ENCODE measurements around the gene CHMP2B. TPM values are rescaled to one million over a fixed set of nuclear protein-coding genes. Genes with fewer than 3 reads are reported as not detected.
"Not testable (repeated sequence)": the region's sequence is repeated elsewhere in the genome, so short reads cannot be mapped to it uniquely, and the experiment has no call there.

Gene CHMP2B
- total RNA-seq, 1 donor from 2014 or later, result 37.2 TPM

DNA sequence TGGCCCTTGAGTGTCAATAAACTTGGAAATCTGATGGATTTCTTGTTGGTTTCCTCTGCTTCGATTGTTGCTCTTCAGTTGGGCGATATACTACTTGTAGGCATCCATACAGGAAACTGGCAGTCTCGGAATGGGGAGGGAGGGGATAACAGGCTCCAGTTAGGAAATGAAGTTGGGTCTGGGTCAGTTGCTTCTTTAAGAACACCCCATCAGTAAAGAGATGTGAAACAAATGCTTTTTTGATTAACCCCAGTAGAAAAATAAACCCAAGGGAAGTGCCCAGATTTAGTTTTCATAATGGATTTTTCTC is 681 bp downstream of the CHMP2B start:
- no peak for DNase-seq (ENCODE audit: low spot score)
- intact Hi-C loops (cut with DNase I), result no loop called here

DNA sequence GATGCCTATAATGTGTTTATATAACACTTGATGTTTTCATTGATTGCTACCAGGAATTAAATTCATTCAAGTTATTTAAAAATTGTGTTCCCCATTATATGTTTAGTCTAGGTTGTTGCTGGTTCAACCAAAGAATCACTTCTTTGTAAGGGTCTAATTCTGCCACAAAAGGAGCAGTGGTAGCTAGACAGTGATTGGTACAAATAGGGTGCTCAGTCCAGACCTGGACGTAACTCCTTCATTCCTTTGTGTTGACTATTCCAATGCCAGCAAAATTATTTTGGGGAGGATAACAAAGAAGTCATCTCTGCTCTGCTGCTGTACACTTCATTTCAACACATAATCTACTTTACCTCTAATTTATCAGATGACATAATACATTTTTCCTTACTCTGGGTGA is 1.2 kb downstream of the CHMP2B start:
- no peak for DNase-seq (ENCODE audit: low spot score)
- intact Hi-C loops (cut with DNase I), result no loop called here

- intact Hi-C loops (cut with DNase I), result no loop called here
- DNase-seq (ENCODE audit: low spot score), result no peak
Measured at GRCh38 chr3:87229113-87229512, 2.0 kb downstream of the CHMP2B start.

DNA sequence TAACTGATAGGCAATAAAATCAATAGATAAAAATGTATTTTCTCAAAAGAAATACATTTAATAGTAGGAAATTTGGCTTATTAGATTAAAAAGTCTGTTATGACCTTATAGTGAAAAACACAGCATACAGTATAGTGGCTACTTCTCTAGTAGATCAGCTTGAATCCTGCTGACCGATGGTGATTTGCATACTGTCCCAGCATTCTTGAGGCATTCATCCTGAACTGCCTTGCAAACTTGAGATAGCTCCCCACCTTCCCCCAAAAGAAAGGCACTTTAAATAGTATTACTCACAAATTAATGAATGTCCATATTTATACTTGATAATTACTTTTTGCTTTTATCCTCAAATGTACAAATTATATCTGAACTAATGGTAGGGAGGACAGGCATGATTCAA is 6.7 kb downstream of the CHMP2B start:
- DNase-seq (ENCODE audit: low spot score), result no peak
- intact Hi-C loops (cut with DNase I), result no loop called here

- no peak for DNase-seq (ENCODE audit: low spot score)
- intact Hi-C loops (cut with DNase I), result no loop called here
Measured at GRCh38 chr3:87236093-87236492, 9.0 kb downstream of the CHMP2B start.

GRCh38 chr3:87246662-87247429 is 19.7 kb downstream of the CHMP2B start:
- DNase-seq (ENCODE audit: low spot score), result no peak
- intact Hi-C loops (cut with DNase I), result no loop called here

- DNase-seq (ENCODE audit: low spot score), result no peak
- intact Hi-C loops (cut with DNase I), result no loop called here
Measured at GRCh38 chr3:87247430-87247773, 20.3 kb downstream of the CHMP2B start.

- intact Hi-C loops (cut with DNase I), result not testable (repeated sequence)
Measured at GRCh38 chr3:87248231-87248630, 21.1 kb downstream of the CHMP2B start.

GRCh38 chr3:87248831-87249230 is 21.7 kb downstream of the CHMP2B start:
- intact Hi-C loops (cut with DNase I), result no loop called here
- DNase-seq (ENCODE audit: low spot score), result no peak

More at GRCh38 chr3:87248231-87248630, 21.1 kb downstream of the CHMP2B start:
- DNase-seq (ENCODE audit: low spot score), result not testable (repeated sequence)

DNA sequence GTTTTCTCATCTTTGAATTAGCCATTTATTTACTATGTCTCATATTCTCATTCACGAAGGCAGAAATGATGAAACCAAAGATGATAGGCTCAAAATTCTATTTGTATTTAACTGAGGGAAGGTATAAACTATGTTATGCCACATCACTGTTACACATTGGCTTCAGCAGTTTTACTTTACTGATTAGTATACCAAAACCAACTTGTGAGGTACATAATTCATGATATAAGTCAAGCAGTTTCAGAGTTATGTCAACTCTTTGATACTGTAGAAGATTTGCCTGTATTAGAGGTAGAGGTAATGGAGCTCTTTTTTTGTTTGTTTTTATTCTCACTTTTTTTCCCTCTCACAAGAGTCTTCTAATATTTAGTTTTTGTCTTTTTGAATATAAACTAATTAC is 22.9 kb downstream of the CHMP2B start:
- no peak for DNase-seq (ENCODE audit: low spot score)
- intact Hi-C loops (cut with DNase I), result no loop called here

DNA sequence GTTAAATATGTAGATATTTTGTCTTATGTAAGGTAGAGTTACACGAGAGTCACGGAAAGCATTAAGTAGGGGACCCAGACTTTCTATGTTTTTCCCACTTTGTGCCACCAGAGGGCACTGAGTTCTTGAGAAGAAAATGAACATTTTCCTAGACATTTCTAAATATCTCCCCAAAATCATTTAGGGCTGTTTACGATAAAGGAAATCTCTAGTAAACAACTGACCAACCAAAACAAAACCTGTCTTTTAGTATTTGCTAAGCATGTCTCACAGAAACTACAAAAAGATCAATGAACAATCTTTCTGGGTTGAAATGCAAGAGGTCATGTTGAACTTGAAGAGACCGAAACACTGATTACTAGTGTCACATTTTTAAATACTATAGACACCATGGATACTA is 33.2 kb downstream of the CHMP2B start:
- intact Hi-C loops (cut with DNase I), result no loop called here
- no peak for DNase-seq (ENCODE audit: low spot score)

DNA sequence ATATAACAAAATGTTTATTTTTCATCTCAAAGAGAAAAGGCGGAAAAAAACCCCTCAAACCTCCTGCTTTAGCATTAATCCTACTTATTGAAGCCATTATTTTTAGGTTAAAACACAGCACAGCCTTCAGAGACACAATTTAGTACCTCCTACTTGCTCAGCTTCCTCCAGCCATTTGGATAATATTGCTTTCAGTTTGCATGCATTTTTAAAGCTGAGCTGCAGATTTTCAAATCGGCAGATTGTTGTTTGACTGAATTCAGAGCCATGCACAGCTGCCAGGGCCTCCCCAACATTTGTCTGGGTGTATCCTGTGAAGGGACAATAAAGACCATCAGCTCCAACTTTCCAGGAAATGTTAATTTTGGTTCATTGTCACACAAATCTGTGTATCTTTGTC is 34.8 kb downstream of the CHMP2B start:
- no peak for DNase-seq (ENCODE audit: low spot score)
- intact Hi-C loops (cut with DNase I), result no loop called here

- intact Hi-C loops (cut with DNase I), result no loop called here
- no peak for DNase-seq (ENCODE audit: low spot score)
Measured at GRCh38 chr3:87267953-87268645, 41.0 kb downstream of the CHMP2B start.

DNA sequence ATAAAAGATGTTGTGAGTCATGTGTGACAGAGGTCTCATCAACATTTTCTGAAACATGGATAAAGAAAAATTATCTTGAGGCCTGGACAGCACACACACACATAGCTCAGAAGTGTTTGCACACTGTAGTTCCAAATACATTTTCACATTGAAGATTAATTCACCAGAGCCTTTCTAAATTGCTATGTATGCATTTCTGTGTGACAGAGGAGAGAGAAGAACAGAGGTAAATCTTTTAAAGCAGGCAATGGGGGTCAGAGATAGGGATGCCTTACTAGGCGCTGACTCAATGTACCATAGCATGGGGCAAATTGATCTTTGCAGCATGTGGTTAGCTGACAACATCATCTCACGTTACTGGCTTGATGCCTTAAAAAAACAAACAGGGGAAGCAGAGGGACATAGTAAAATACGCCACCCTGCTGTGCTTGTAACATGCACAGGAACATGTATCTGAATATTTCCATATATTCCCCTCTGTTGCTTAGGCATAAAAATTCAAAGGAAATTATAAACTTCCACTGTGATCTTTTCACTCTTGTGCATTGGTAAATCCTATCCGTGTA is 41.6 kb downstream of the CHMP2B start:
- DNase-seq (ENCODE audit: low spot score), result no peak
- intact Hi-C loops (cut with DNase I), result no loop called here

DNA sequence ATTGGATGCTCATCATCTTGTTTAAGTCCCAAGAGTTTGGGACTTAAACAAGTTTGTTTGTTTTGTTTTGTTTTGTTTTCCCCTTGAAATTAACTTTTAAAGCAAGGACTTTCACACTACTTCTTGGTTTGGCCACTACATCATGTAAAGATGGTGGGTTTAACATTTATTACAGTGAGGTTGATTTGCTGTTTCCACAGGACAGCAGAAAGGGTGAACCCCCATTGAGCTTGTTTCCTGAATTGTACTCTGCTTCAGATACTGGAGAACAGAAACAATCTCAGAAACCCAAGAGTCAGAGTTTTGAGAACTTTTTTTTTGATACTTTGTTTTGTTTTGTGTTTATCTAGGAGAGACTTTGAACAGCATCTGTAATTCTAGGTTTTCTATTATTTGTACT is 42.6 kb downstream of the CHMP2B start:
- intact Hi-C loops (cut with DNase I), result no loop called here
- no peak for DNase-seq (ENCODE audit: low spot score)

GRCh38 chr3:87270908-87271700 is 44.0 kb downstream of the CHMP2B start:
- no peak for DNase-seq (ENCODE audit: low spot score)
- intact Hi-C loops (cut with DNase I), result no loop called here

DNA sequence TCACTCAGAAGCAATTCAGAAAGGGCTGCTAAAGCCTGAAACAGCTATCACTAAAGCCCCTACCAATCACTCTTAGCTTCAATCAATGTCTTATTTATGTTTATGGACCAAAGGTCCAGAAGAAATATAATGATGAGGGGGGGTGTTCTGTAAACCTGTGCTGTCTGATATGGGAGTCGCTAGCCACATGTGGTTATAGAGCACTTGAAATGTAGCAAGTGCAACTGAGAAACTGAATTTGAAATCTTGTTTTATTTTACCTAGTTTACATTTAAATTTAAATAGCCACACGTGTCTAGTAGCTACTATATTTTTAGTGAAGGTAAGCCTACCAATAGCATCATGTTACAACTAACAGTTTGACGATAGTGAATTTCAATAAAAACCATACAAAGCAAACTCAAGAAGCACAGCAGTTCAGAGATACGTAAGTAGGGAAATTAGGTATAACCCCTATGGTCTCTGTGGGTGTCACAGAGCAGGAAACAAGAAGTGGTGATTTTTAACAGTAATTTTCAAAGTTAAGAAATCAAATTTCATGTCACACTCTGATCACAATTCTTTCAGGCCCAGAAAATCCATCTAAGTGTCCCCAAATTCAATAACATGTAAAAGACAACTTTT is 45.7 kb downstream of the CHMP2B start:
- DNase-seq (ENCODE audit: low spot score), result no peak
- intact Hi-C loops (cut with DNase I), result no loop called here

GRCh38 chr3:87276484-87276883 is 49.4 kb downstream of the CHMP2B start, which contains the start of gene POU1F1:
TSS of gene POU1F1 (minus strand) at chr3:87276584. CDS start at chr3:87276462, 122 bp downstream.
- intact Hi-C loops (cut with DNase I), result no loop called here
- DNase-seq (ENCODE audit: low spot score), result no peak

DNA sequence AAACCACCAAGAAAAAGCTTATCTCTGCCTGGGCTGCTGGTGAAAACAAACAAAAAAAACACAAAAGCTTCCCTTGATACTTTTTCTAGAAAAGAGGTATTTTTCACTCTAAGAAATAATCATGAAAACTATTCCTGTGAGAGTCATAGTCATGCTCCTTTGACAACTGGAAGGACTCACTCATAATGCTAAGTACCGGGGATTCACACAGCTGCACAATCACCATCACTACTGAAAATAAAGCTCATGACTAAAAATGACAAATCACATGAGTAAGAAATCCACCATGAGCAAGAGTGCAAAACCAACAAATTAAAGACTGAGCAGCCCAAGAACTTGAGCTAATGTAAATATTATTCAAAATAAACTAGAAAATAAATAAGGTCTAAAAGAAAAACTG is 59.9 kb downstream of the CHMP2B start:
- DNase-seq (ENCODE audit: low spot score), result no peak
- intact Hi-C loops (cut with DNase I), result no loop called here

DNA sequence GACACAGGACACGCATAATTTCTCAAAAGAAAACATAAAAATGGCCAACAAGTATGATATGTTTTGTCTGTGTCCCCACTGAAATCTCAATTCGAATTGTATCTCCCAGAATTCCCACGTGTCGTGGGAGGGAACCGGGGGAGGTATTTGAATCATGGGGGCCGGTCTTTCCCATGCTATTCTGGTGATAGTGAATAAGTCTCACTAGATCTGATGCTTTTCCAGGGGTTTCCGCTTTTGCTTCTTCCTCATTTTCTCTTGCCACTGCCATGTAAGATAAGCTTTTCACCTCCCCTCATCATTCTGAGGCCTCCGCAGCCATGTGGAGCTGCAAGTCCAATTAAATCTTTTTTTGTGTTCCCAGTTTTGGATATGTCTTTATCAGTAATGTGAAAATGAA is 61.3 kb downstream of the CHMP2B start:
- intact Hi-C loops (cut with DNase I), result no loop called here
- DNase-seq (ENCODE audit: low spot score), result no peak

All from cardiac septum (tissue), 1 donor.